ENCODE measurements around the gene CDK2. TPM values are rescaled to one million over a fixed set of nuclear protein-coding genes. Genes with fewer than 3 reads are reported as not detected.

The CDK2 gene
- total RNA-seq, result 7.2 and 73.4 TPM in 2 replicates

DNA sequence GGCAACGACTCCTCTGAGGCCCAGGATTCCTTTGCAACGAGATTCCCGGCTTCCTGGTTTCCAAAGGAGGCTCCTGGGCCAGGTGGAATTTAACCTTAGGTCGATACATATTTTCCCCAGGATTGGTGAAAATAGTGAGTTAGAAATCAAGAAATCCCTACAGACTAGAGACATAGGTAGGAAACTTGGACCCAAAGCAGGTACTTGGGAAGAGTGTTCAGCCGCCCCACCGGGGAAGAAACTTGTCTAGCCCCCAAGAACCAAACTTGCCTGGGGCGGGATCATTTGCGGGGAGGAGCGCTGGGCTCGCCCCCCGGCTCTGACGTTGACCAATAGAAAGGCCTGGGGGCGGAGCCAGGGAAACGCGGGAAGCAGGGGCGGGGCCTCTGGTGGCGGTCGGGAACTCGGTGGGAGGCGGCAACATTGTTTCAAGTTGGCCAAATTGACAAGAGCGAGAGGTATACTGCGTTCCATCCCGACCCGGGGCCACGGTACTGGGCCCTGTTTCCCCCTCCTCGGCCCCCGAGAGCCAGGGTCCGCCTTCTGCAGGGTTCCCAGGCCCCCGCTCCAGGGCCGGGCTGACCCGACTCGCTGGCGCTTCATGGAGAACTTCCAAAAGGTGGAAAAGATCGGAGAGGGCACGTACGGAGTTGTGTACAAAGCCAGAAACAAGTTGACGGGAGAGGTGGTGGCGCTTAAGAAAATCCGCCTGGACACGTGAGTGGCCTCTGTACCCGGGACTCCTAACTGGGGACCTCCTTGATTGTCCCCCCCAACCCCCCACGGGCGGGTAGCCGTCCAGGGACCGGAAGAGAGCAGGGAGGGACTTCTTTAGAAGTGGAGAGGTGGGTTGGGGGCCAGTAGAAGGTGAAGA lies at the start of gene CDK2:
Gene CDK2, plus strand, starts transcription at position 423 of the 874 bp plus-strand sequence. Its CDS starts 179 bp downstream, at position 602.

DNA sequence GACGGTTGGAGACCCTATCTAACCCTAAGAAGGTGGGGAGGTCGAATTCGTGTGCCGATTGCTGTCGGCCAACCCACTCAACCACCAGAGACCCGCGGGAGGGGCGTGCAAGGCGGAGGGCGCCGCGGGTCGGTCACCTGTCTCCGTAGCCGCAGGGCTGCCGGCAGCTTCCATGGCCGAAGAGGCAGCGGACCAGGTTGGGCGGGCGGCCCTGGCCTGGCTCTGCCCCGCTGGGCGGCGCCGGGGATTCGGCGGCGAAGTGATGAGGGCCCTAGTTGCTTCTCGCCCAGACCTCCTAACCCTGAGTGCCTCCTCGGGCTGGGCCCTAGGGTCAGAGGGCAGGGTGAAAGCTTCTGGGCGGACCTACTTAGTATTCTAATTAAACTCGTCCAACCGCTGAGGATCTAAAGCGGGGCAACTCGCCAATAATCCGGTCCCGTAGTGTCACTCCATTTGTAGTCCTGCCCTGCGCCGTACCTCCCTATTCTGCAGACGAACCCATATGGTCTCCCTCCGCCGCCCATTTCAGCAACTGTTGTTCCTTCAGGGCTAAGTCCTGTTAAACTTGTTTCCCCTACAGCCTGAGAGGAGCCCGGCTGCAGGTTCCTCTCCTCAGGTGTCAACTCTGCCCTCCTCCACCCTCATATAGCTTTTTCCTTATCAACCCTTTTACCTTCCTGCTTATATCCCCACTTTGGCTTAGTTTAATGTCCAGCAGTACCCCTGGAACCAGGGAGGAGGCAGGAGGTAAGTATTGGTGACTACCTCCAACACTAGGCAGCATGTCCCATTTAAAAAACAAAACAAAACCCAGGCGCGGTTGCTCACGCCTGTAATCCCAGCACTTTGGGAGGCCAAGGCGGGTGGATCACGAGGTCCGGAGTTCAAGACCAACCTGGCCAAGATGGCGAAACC lies 38.8 kb upstream of the CDK2 start, which contains the start of gene PYM1:
Gene PYM1, minus strand, starts transcription at position 307 of the 915 bp plus-strand sequence. Its CDS starts 133 bp downstream, at position 174.

GRCh38 chr12:55930771-55931316 lies 35.8 kb upstream of the CDK2 start, which contains the start of gene DGKA:
Gene DGKA (plus strand): TSS chr12:55931162. CDS start chr12:55936504, 5,342 bp downstream.

GRCh38 chr12:55965941-55966407 lies 656 bp upstream of the CDK2 start, which contains the start of gene PMEL:
Gene PMEL (minus strand): TSS chr12:55966042. CDS start chr12:55966011, 31 bp downstream.

GRCh38 chr12:55973599-55974307 lies 7.1 kb downstream of the CDK2 start, which contains the start of gene RAB5B:
Gene RAB5B (plus strand): TSS chr12:55974078. CDS start chr12:55986961, 12,883 bp downstream.

GRCh38 chr12:55996715-55997534 lies 30.3 kb downstream of the CDK2 start, which contains the start of gene SUOX:
Gene SUOX (plus strand): TSS chr12:55997276. CDS start chr12:56002222, 4,946 bp downstream.

GRCh38 chr12:56020423-56021184 lies 54.0 kb downstream of the CDK2 start, which contains the start of gene IKZF4:
Gene IKZF4 (plus strand): TSS chr12:56021043. CDS start chr12:56021494, 451 bp downstream.

Other genes starting within 250 kb of the CDK2 start
- 0.66 and 6.2 TPM in 2 replicates for gene RDH5, start 246.4 kb upstream of the CDK2 start, total RNA-seq
- gene CD63, start 237.8 kb upstream of the CDK2 start, total RNA-seq, result 942 and 1,516 TPM in 2 replicates
- 5.3 and 10.6 TPM in 2 replicates for gene GDF11, start 223.7 kb upstream of the CDK2 start, total RNA-seq
- 53.3 and 65.9 TPM in 2 replicates for gene SARNP, start 149.1 kb upstream of the CDK2 start, total RNA-seq
- 26.3 and 27.8 TPM in 2 replicates for gene ORMDL2, start 148.8 kb upstream of the CDK2 start, total RNA-seq
- 35.2 and 56.0 TPM in 2 replicates for gene DNAJC14, start 137.2 kb upstream of the CDK2 start, total RNA-seq
- 9.0 and 11.2 TPM in 2 replicates for gene MMP19, start 123.9 kb upstream of the CDK2 start, total RNA-seq
- gene PYM1, start 38.9 kb upstream of the CDK2 start, total RNA-seq, result 27.9 and 33.9 TPM in 2 replicates
- gene DGKA, start 35.7 kb upstream of the CDK2 start, total RNA-seq, result 32.4 and 42.4 TPM in 2 replicates
- 0.72 and 0.88 TPM in 2 replicates for gene PMEL, start 788 bp upstream of the CDK2 start, total RNA-seq
- gene RAB5B, start 7.2 kb downstream of the CDK2 start, total RNA-seq, result 77.3 and 104 TPM in 2 replicates
- 5.9 and 17.3 TPM in 2 replicates for gene SUOX, start 30.4 kb downstream of the CDK2 start, total RNA-seq
- 2.8 and 4.9 TPM in 2 replicates for gene IKZF4, start 54.2 kb downstream of the CDK2 start, total RNA-seq
- 329 and 597 TPM in 2 replicates for gene RPS26, start 75.1 kb downstream of the CDK2 start, total RNA-seq
- under 0.01 and 0.22 TPM in 2 replicates for gene ERBB3, start 113.3 kb downstream of the CDK2 start, total RNA-seq
- gene PA2G4, start 137.7 kb downstream of the CDK2 start, total RNA-seq, result 136 and 194 TPM in 2 replicates
- gene RPL41, start 149.8 kb downstream of the CDK2 start, total RNA-seq, result 918 and 4,761 TPM in 2 replicates
- gene ZC3H10, start 151.4 kb downstream of the CDK2 start, total RNA-seq, result 5.0 and 7.4 TPM in 2 replicates
- 334 and 363 TPM in 2 replicates for gene ESYT1, start 161.4 kb downstream of the CDK2 start, total RNA-seq
- 39.5 and 81.2 TPM in 2 replicates for gene MYL6B, start 185.8 kb downstream of the CDK2 start, total RNA-seq
- gene MYL6, start 191.5 kb downstream of the CDK2 start, total RNA-seq, result 1,095 and 1,312 TPM in 2 replicates
- 45.4 and 50.1 TPM in 2 replicates for gene SMARCC2, start 222.7 kb downstream of the CDK2 start, total RNA-seq

Measured in placental pericyte (primary cell).